C4-2B (cell line): ENCODE measurements around the gene PER3.

ENCODE experiments used
- H3K27ac ChIP-seq: fragments of 450-650 bp; 2 replicates; pipeline ENCODE4 v1.5.1; 2017
- ZFX ChIP-seq: fragments of 450-650 bp; IDR thresholded peaks from 2 replicates; pipeline ENCODE4 v1.6.1; 2017
- TF ChIP-seq, protein P1 (sequence below): fragments of 450-650 bp; conservative IDR thresholded peaks from 2 replicates; pipeline ENCODE4 v1.5.1; 2017; ENCODE audit warnings: mild to moderate bottlenecking

Gene PER3

GRCh38 chr1:7813677-7814373 is 29.7 kb downstream of the PER3 start:
- no peak overlapping the region for H3K27ac ChIP-seq
- TF ChIP-seq, protein P1, sequence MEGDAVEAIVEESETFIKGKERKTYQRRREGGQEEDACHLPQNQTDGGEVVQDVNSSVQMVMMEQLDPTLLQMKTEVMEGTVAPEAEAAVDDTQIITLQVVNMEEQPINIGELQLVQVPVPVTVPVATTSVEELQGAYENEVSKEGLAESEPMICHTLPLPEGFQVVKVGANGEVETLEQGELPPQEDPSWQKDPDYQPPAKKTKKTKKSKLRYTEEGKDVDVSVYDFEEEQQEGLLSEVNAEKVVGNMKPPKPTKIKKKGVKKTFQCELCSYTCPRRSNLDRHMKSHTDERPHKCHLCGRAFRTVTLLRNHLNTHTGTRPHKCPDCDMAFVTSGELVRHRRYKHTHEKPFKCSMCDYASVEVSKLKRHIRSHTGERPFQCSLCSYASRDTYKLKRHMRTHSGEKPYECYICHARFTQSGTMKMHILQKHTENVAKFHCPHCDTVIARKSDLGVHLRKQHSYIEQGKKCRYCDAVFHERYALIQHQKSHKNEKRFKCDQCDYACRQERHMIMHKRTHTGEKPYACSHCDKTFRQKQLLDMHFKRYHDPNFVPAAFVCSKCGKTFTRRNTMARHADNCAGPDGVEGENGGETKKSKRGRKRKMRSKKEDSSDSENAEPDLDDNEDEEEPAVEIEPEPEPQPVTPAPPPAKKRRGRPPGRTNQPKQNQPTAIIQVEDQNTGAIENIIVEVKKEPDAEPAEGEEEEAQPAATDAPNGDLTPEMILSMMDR, result no peak
- no peak for TF ChIP-seq ZFX

GRCh38 chr1:7821282-7821681 is 37.2 kb downstream of the PER3 start:
- H3K27ac ChIP-seq, result no peak overlapping the region
- TF ChIP-seq, protein P1, result no peak
- no peak for TF ChIP-seq ZFX

- TF ChIP-seq, protein P1, result no peak
- TF ChIP-seq ZFX, result no peak
Measured at GRCh38 chr1:7824701-7825100, 40.6 kb downstream of the PER3 start.

GRCh38 chr1:7826363-7826762 is 42.3 kb downstream of the PER3 start:
- TF ChIP-seq ZFX, result no peak
- TF ChIP-seq, protein P1, result no peak
- no peak overlapping the region for H3K27ac ChIP-seq

More at GRCh38 chr1:7824701-7825100, 40.6 kb downstream of the PER3 start:
- H3K27ac ChIP-seq, result no peak overlapping the region

- H3K27ac ChIP-seq, result no peak overlapping the region
- no peak for TF ChIP-seq ZFX
- TF ChIP-seq, protein P1, result no peak
Measured at GRCh38 chr1:7827126-7827955, 43.2 kb downstream of the PER3 start.

DNA sequence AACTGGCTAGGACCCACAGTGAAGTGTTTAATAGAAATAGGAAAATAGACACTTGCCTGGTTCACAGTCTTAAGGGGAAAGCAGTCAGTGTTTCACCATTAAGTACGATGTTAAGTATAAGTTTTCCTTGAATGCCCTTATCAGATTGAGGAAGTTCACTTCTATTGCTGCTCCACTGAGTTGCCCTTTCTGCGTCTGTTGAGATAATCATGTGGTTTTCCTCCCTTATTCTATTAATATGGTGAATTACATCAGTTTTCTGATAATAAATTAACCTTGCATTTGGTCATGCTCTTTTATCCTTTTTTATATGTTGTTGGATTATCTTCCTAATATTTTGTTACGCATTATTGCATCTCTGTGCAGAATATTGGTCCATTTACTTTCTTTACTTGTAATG is 47.4 kb downstream of the PER3 start:
- no peak for TF ChIP-seq ZFX
- TF ChIP-seq, protein P1, result no peak
- no peak overlapping the region for H3K27ac ChIP-seq

DNA sequence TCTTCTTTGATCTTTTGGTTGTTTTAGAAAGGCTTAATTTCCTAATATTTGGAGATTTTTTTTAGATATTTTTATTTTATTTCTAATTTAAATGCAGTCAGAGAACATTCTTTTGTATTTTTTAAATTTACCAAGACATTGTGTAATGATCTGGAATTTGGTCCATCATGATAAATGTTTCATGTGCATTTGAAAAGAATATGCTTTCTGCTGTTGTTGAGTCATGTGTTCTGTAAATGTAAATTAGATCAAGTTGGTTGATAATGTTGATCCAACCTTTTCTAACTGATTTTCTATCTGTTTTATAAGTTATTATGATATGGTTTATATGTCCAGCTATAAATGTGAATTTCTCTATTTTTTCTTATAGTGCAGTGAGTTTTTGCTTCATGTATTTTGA is 48.9 kb downstream of the PER3 start:
- no peak for TF ChIP-seq ZFX
- TF ChIP-seq, protein P1, result no peak
- H3K27ac ChIP-seq, result no peak overlapping the region
